B cell (primary cell): ENCODE data around the gene NTM. TPM values are rescaled to one million over a fixed set of nuclear protein-coding genes. Genes with fewer than 3 reads are reported as not detected.

ENCODE experiments used
- ATAC-seq: fragments of 200-7000 bp; cut with Tn5 transposase; one replicate; pipeline ENCODE4 v1.10.0; 2021; ENCODE audit warnings: low read depth, mild to moderate bottlenecking, moderate number of reproducible peaks, moderate library complexity
- CTCF ChIA-PET: fragments of 350-600 bp; sonication (Branson Sonifier 250); formaldehyde crosslinking; loops from one replicate; lab custom pipeline; 2021; ENCODE audit warnings: antibody characterized with exemption, inconsistent platforms; lab: Charles Lee
- POLR2A ChIA-PET: fragments of 350-600 bp; sonication (Branson Sonifier 250); formaldehyde crosslinking; loops from one replicate; lab custom pipeline; 2021; ENCODE audit warnings: antibody characterized with exemption; lab: Charles Lee
- DNase-seq: peaks from one replicate; pipeline ENCODE4 v3.0.0; 2013
- H2AFZ ChIP-seq: 2 replicates; pipeline ENCODE4 v1.6.1; 2012; ENCODE audit warnings: mild to moderate bottlenecking, low read depth, low read length; ENCODE audit not compliant: insufficient read depth, poor library complexity, severe bottlenecking
- H3K27ac ChIP-seq, 2 donors: 1 replicate in 1 of 2; 2 replicates in 1 of 2; pipeline ENCODE4 v1.5.1; 2012 to 2013; ENCODE audit warnings: low read length in 2 of 2, mild to moderate bottlenecking in 2 of 2, moderate library complexity in 1 of 2
- H3K27me3 ChIP-seq, 4 experiments: fragments of 200-600 bp in 1 of 4; sonication (generic) in 1 of 4; replicated peaks in 1 of 4; 1 replicate in 2 of 4; 2 replicates in 2 of 4; pipeline versions ENCODE4 v1.6.1 to v1.7.0; 2013 to 2016; ENCODE audit warnings: low read length in 3 of 4, mild to moderate bottlenecking in 2 of 4, mixed read lengths in 1 of 4, moderate library complexity in 1 of 4; ENCODE audit not compliant: insufficient read depth in 4 of 4, control insufficient read depth in 3 of 4; ENCODE audit errors: control extremely low read depth in 1 of 4
- H3K36me3 ChIP-seq, 2 experiments: replicated peaks in 1 of 2; 1 replicate in 1 of 2; 2 replicates in 1 of 2; pipeline versions ENCODE4 v1.6.1 to v1.7.1; 2013; ENCODE audit warnings: low read length in 1 of 2; ENCODE audit not compliant: insufficient read depth in 2 of 2, control insufficient read depth in 1 of 2; ENCODE audit errors: control extremely low read depth in 1 of 2, extremely low read depth in 1 of 2
- H3K4me1 ChIP-seq, 2 donors: fragments of 200-600 bp in 1 of 2; sonication (generic) in 1 of 2; 1 replicate in 1 of 2; 2 replicates in 1 of 2; pipeline versions ENCODE4 v1.5.1 to v1.6.1; 2013 to 2017; ENCODE audit warnings: low read length in 2 of 2; ENCODE audit not compliant: control insufficient read depth in 2 of 2, insufficient read depth in 2 of 2
- H3K4me2 ChIP-seq: replicated peaks from 2 replicates; pipeline ENCODE3; 2012; ENCODE audit warnings: mild to moderate bottlenecking, low read depth, low read length; ENCODE audit not compliant: poor library complexity, severe bottlenecking
- H3K4me3 ChIP-seq, 5 experiments: fragments of 200-600 bp in 1 of 5; sonication (generic) in 1 of 5; 1 replicate in 3 of 5; 2 replicates in 2 of 5; pipeline versions ENCODE4 v1.5.1 to v1.7.0; 2011 to 2016; ENCODE audit warnings: low read length in 4 of 5, mild to moderate bottlenecking in 4 of 5, low read depth in 2 of 5, control low read depth in 1 of 5, moderate library complexity in 1 of 5; ENCODE audit not compliant: insufficient read depth in 1 of 5; ENCODE audit errors: control extremely low read depth in 1 of 5, extremely low read depth in 1 of 5
- H3K79me2 ChIP-seq: fragments of 200-600 bp; sonication (generic); one replicate; pipeline ENCODE4 v1.6.0; 2016; ENCODE audit warnings: low read length; ENCODE audit not compliant: control insufficient read depth, insufficient read depth
- H3K9ac ChIP-seq: fragments of 200-600 bp; sonication (generic); 2 replicates; pipeline ENCODE4 v1.6.1; 2017; ENCODE audit warnings: mild to moderate bottlenecking, low read length, moderate library complexity
- H3K9me3 ChIP-seq, 3 donors: one replicate each; pipeline versions ENCODE4 v1.6.1 to v1.7.1; 2013; ENCODE audit warnings: low read length in 2 of 3; ENCODE audit not compliant: control insufficient read depth in 2 of 3, insufficient read depth in 1 of 3; ENCODE audit errors: control extremely low read depth in 1 of 3
- H4K20me1 ChIP-seq: 2 replicates; pipeline ENCODE4 v1.6.0; 2012; ENCODE audit warnings: mild to moderate bottlenecking, low read length; ENCODE audit not compliant: insufficient read depth, control insufficient read depth, poor library complexity, severe bottlenecking
- H3K27ac Mint-ChIP-seq: one replicate; pipeline ENCODE4 v1.8.0; 2021; ENCODE audit warnings: mixed read lengths
- H3K27me3 Mint-ChIP-seq: one replicate; pipeline ENCODE4 v1.8.0; 2021; ENCODE audit warnings: mixed read lengths
- H3K4me1 Mint-ChIP-seq: one replicate; pipeline ENCODE4 v1.8.0; 2021; ENCODE audit warnings: mixed read lengths
- H3K4me3 Mint-ChIP-seq: one replicate; pipeline ENCODE4 v1.8.0; 2021; ENCODE audit warnings: mixed read lengths
- H3K9me3 Mint-ChIP-seq: one replicate; pipeline ENCODE4 v1.8.0; 2022; ENCODE audit warnings: mixed read lengths; ENCODE audit not compliant: insufficient read depth
- CTCF ChIP-seq: fragments of 200-600 bp; IDR thresholded peaks from one replicate; pipeline ENCODE4 v1.8.0; 2022; ENCODE audit warnings: antibody characterized with exemption, mild to moderate bottlenecking
- EZH2 ChIP-seq: IDR thresholded peaks from 2 replicates; pipeline ENCODE4 v1.6.1; 2012; ENCODE audit warnings: borderline replicate concordance, low read depth, mild to moderate bottlenecking, moderate library complexity, low read length; ENCODE audit not compliant: insufficient read depth, poor library complexity, severe bottlenecking
- WGBS: methylation state at CpG from one replicate; pipeline ENCODE4 v1.1.5; 2013; ENCODE audit warnings: missing lambda C conversion rate; ENCODE audit not compliant: insufficient coverage; 5-methylcytosine and 5-hydroxymethylcytosine counted together
- intact Hi-C: fragments of 100-400 bp; cut with micrococcal nuclease; formaldehyde crosslinking; loops from one replicate; pipeline ENCODE4 v1.10.0; 2022
- polyA plus RNA-seq: library from polyadenylated mRNA; depleted of rRNA; stranded (reverse); fragments of >200 nt; gene quantifications from 2 replicates; pipeline ENCODE4 v1.2.3, GENCODE V29; 2012
- total RNA-seq, 2 donors: library from RNA; stranded (reverse); fragments of 120-200 nt in 1 of 2; gene quantifications; 1 replicate in 1 of 2; 2 replicates in 1 of 2; pipeline versions ENCODE4 v1.2.3 to v1.2.4, GENCODE V29; 2013 to 2022

The NTM gene
- total and polyA plus RNA-seq, 2 donors (not counting 1 experiment from before 2014, with no cell fraction given) = not detected

- Histone ChIP-seq H2AFZ (no peak overlapping the region), H3K27me3 (no peaks in the 10 kb centered on the region), H3K9ac (no peak overlapping the region), H3K4me3 (no peak overlapping the region), H3K4me2 (no peak overlapping the region), H3K27ac (no peak overlapping the region), H3K79me2 (no peaks in the 10 kb centered on the region), H3K4me1 (no peaks in the 10 kb centered on the region), H4K20me1 (no peaks in the 10 kb centered on the region), H3K36me3 (no peaks in the 10 kb centered on the region), H3K9me3 (peaks cover 0 to 3% (median 0%) of the 10 kb centered on the region in 3 donors)
- Mint-ChIP-seq H3K4me1 (no peaks in the 10 kb centered on the region), H3K9me3 (peaks cover 2% of the 10 kb centered on the region), H3K4me3 (no peak overlapping the region), H3K27ac (no peak overlapping the region), H3K27me3 (peaks cover 2% of the 10 kb centered on the region)
- POLR2A ChIA-PET = no interaction called here
- no CpG with 5 or more reads among the region's 2 CpGs for WGBS
- no peak for TF ChIP-seq CTCF
- TF ChIP-seq EZH2 = no peak
- DNase-seq (no peak), ATAC-seq (no peak)
- intact Hi-C loops = no loop called here
- CTCF ChIA-PET = no interaction called here
These were observed 347.2 kb downstream of the NTM start for GRCh38 chr11:131717616-131718015.

DNA sequence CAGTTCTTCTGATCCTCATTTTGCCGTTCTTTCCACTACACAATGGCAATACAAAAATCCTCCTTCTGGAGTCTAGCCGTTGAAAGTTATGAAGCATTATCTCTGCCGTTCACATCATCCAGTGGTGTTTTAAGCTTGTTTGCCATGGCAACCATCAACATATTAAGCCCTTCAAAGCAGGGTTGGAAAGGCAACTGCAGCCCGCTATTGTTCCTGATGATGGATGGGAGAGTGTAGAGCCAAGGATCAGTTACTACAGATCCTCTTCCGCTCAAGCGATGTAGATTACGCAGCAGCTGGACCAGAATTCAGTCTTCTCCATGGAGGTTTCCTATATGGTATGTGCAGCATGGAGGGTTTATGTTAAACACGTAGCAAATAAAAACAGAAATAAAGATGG lies 352.7 kb downstream of the NTM start:
- ATAC-seq = no peak
- intact Hi-C loops = no loop called here
- no peak overlapping the region for H3K27ac Mint-ChIP-seq
- ChIA-PET POLR2A (no interaction called here), CTCF (no interaction called here)
- H3K27ac ChIP-seq = no peak overlapping the region
- DNase-seq = no peak
- WGBS = 85% methylated on average over 2 of the region's 8 CpGs
- H3K4me1 ChIP-seq = no peaks in the 10 kb centered on the region
- TF ChIP-seq CTCF (no peak), EZH2 (no peak)
- no peak overlapping the region for H3K9ac ChIP-seq
- H3K4me2 ChIP-seq = no peak overlapping the region
- H3K27me3 ChIP-seq = no peaks in the 10 kb centered on the region
- H3K79me2 ChIP-seq = no peaks in the 10 kb centered on the region
- H4K20me1 ChIP-seq = no peaks in the 10 kb centered on the region
- no peak overlapping the region for H3K4me3 Mint-ChIP-seq
- peaks cover 0 to 8% (median 0%) of the 10 kb centered on the region in 3 donors for H3K9me3 ChIP-seq
- H3K4me1 Mint-ChIP-seq = no peaks in the 10 kb centered on the region
- no peaks in the 10 kb centered on the region for H3K36me3 ChIP-seq
- H2AFZ ChIP-seq = no peak overlapping the region
- H3K4me3 ChIP-seq = no peak overlapping the region
- H3K27me3 Mint-ChIP-seq = peaks cover 2% of the 10 kb centered on the region
- peaks cover 2% of the 10 kb centered on the region for H3K9me3 Mint-ChIP-seq
